CD4-positive, alpha-beta T cell treated with Interleukin-1 beta for 1 hour (primary cell): ENCODE measurements around the gene PCSK5.

Experiments
- DNase-seq, 2 donors: peaks; one replicate each; pipeline ENCODE4 v3.0.0-alpha.2; 2020 to 2022

PCSK5 gene

DNA sequence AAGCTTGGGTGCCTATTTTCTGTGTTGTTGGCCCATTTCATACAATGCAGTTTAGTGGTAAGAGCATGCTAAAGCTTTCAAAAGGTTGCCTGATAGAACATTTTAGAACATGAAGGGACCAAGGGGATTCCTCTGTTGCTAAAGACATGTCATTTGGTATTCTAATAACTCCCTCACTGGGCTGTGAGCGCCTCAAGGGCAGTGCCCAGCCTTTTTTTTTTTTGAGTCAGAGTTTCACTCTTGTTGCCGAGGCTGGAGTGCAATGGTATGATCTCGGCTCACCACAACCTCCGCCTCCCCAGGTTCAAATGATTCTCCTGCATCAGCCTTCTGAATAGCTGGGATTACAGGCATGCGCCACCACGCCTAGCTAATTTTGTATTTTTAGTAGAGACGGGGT, 77.1 kb downstream of the PCSK5 start:
- no peak for DNase-seq

DNA sequence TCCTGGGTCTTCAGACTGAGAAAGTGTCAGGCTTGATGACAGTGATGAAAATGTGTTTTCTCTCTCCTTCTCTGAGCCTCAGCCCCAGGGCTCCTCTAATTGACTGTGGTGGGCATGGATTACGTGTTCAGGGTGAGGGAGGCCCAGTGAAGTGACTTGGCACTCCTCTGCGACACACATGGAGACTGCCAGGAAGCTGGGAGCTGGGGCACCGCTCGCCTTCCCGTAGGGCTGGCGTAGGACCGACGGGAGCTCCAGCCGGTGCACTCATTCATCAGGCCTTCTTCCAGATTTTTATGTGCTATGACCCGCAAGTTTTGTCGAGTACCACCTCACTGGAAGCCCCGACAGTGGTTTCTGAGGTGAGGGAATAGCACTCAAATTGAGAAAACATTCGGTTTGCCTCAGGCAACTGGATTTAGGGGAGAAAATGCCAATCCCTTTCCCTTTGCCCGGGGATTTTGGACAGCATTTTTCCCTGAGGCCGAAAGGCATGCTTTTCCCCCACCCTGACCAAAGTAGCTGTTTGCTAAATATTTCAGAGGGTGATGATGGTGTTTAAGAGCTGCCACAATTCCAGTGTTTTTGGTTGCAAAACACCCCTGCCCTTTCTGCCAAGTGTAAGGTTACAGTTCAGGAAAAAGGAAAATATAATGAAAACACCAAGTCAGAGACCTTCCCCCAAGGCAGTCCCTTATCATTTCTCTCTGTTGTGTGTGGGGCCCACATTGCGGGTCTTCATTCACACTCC, 83.7 kb downstream of the PCSK5 start:
- DNase-seq, result no peak

DNA sequence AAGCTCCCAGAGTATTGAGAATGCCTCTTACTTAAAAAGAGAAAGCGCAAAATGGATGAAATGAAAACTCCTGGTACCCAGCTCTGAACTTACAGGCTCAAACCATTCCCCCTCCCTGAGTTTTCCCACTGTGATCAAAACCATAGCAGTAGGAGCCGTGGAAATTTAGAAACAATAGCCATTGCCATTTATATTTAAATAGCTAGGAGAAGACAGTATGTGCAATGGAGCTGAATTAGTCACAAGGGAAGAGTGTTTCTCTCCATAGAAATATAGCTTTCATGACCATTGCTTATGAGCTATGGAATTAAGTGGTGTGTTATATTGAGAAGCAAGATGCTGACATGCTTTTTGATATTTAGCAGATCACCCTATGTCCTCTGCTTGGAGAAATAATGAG, 84.6 kb downstream of the PCSK5 start:
- DNase-seq, result no peak

DNA sequence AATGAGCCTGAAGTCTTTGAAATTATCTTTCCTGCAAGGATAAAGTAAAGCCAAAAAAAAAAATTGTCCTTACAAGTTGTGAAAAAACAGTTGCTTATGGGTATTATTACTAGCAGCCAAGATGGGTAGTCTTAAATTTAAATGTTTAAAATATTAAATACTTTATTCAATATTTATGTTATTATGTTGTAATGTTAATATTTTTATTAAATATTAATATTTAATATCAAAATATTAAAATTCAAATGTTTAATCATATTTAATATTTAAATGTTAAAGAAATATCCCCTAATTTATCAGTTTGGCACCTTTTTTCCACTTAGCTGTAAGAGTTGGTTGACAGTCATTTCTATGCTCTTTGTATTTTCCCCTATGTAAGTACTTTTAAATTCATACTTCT, 86.1 kb downstream of the PCSK5 start:
- DNase-seq, result no peak

DNA sequence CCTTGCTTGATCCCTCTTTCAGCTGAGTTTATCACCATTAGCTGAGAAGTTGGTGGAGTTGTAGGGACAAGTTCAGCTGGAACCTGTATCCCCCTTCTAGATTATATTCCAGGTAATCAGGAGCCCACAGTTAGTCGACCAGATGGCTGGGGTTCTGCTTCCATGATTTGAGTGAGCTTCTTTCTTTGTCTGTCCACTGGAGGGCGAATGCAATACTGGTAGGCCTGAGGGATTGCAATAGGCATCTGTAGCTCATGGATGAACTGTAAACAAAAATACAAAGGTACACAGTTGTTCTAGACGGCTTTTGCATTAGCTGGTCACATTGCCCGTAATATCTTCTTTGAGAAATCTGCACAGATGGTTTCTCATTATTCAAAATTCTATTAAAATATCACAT, 88.9 kb downstream of the PCSK5 start:
- no peak for DNase-seq

DNA sequence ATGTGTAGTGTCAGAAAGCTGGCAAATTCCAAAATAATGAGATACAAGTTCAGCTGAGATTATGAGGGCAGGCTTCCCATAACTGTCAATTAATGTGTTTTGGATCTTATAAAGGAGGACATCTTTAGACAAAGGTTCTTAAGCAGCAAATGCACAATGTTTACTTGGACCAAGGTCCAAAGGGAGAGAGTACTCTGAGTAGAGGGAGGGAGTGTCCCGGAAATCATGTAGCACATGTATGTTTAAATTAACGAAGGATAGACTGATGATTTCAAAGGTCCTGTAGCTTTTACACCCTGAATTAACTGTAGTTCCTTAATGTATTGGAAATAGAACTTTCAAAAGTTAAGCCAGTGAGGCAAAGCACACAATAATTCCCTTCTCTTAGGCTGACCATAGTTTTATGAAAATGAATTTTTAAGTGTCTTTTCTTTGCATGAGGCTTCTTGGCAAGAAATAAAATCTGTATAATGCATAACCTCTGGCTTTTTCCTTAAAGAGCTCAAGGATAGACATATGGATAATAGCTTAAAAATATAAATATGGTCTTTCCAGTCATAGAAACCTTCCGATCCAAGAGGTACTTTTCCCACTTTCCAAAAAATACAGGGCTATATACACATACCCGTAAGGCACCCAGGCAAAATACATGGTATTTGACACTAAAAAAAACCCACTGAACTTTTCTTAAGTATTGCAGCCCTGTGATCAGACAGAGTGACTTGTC, 93.0 kb downstream of the PCSK5 start:
- no peak for DNase-seq

DNA sequence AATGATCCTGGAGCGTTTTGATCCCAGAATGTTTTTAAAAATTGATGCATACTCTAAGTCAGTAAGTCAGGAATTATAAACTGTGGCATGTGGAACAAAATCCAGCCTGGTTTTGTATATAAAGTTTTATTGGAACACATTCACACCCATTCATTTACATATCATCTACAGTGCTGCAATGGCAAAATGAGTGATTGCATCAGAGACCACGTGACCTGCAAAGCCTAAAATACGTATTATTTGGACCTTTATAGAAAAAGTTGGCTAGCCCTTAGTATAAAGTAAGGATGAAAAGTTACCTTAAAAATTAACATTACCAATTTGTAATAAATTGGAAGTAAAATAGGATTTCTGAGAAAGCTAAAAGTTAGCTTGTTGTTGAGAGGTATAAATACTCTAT, 95.0 kb downstream of the PCSK5 start:
- DNase-seq, result no peak

DNA sequence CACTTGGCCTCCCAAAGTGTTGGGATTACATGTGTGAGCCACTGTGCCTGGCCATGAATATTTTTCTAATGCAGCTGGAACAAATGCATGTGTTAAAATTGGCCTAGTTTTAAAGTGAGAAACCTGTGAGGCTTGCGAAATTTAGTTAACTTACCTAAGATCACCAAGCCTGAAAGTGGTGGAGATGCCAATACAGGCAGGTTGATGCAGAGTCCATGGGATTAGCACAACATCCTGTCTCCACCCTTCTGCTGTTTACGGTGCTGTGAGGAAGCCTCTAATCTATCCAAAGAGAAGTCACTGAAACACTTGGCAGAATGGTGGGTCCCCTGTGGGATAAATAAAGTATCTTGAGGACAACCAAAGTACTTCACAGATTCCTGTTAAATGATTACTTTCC, 98.2 kb downstream of the PCSK5 start:
- DNase-seq, result no peak

DNA sequence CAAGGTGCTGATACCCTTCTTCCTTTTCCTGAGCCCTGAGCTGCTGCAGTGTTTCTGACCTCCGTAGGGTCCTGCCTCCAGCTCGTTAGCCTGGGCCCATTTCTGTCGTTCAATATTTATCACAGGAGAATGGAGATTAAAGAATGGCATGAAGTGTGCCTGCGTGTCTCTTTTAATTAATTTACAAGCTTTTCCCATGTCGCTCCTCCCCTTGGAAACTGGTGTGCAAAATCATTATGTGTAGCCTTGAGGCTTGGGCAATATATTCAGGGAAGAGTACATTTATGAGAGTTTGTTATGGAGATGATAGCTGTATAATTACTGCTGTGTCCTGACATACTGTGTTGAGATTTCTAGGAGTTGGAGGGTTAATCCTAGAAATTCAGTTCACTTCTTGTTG, 99.7 kb downstream of the PCSK5 start:
- no peak for DNase-seq

DNA sequence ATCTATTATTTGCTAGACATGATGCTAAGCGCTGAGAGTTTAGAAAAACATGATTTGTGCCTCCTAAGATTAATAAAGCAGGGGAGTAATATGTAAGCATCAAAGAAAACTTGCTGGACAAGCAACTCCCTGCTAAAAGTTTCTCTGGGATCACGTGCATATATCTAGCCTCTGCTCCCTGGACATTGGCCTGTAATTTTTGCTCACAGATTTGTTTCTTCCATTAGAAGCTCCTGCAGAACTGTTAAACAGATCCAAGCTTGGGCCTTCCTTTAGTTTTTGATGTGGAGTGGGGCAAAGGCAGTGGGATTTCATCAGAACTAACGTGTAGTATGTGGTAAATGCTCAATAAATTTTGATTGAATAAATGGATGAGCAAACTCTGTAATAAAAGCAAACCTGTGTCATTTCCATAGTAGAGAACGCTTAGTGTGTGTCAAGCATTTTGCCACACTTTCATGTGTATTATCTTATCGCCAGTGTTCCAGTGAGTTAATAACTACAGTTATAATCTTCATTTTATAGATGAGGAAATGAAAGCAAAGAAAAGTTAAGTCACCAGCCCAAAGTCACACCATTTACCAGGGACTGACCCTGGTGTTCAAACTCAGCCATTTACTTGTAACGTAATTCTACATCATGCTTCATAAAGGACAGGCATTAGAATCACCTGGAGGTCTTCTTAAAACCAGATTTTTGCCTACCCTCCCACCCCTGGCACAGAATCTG, 100.3 kb downstream of the PCSK5 start:
- no peak for DNase-seq

DNA sequence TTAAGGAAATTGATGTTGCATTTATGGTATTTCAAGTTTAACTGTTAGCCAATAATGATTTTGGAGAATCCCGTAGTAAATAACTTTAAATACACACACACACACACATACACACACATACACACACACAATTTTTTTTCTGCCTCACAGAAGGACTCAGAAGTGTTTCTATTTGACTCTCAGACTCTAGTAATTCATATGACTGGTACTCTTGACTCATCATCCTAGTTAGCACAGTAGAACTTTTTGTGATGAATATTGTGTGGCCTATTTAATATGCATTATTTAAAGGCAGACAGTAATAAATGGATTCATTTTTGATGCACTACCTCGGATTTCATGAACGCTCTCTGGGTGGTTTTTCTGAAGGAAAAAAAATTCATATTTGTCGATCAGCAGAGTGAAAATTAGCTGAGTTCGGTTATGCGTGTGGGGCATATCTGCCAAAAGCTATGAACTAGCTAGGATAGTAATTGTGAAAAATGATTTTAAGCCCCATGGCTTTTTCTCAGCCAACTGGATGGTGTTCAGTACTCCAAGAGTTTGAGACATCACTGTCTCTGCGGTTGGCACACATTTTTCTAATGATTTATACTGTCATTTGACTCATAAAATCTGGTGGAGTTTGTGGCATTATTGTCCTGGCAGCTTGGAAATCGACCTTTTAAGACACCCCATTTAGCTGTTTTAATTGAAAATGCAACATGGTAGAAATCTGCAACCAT, 102.2 kb downstream of the PCSK5 start:
- no peak for DNase-seq

DNA sequence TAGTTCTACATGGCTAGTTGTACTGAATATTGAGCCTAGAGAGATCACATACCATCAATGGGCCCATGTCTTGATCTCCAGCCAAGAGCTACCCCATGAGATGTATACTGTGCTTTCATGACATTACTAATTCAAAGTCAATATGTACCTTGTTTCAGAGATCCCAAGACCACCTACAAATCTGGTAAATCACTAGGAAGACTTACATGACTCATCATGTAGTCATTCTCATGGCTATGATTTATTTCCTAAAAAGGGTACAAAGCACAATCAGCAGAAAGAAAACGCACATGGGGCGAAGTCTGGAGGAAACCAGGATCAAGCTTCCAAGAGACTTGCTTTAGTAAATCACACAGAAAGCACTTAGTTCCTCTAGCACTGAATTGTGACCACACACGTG, 103.0 kb downstream of the PCSK5 start:
- DNase-seq, result no peak

DNA sequence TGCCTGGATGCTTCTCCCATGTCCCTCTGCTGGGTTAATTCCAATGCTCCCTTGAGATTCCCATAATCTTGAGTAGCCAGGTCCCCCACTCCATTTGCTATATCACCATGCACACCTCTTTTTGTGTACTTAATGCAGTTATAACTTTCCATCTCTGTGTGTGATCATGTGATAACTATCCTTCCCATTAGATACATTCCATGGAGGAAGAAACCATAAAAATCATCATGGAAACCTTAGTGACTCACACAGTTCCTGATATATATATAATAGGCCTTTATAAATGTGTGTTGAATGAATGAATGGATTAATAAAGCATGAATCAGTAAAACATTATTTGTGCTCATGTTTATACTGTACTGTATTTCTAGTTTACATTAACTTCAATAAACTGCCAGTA, 104.6 kb downstream of the PCSK5 start:
- no peak for DNase-seq

DNA sequence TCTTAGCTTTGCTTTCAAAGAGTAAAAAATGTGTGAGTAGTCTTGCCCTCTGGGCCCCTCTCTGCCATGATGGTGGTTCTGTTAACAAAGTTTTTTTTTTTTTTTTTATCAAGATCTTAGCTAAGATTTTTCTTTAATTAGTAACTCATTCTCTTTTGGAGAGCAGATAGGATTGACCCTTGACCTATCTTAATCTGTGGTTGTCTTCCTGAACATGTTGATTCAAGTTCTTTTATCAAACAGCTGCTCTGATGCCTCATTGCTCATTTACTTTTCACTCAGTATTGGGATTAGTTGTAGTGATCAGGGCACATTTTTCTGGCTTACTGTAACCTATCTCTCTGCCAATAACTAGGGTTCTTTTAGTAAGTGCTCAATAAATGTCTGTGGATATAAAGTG, 106.3 kb downstream of the PCSK5 start:
- no peak for DNase-seq

DNA sequence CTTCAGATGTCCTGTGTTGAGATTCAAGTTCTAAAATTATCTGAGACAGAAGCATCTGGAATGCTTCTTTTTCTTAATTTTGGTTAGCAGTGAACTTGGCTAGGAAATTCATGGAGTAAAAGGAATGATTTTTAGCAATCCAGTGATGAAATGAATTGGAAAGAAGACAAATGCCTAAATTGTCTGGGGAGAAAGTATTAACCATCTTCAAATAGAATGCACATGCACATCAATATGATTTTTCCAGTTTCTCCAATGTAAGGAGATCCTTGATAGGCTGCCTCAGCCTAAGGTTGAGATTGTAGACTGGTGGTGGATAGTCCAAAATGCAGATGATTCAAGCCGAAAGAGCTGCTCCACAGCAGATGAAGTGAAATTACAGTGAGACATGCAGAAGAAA, 106.7 kb downstream of the PCSK5 start:
- no peak for DNase-seq

DNA sequence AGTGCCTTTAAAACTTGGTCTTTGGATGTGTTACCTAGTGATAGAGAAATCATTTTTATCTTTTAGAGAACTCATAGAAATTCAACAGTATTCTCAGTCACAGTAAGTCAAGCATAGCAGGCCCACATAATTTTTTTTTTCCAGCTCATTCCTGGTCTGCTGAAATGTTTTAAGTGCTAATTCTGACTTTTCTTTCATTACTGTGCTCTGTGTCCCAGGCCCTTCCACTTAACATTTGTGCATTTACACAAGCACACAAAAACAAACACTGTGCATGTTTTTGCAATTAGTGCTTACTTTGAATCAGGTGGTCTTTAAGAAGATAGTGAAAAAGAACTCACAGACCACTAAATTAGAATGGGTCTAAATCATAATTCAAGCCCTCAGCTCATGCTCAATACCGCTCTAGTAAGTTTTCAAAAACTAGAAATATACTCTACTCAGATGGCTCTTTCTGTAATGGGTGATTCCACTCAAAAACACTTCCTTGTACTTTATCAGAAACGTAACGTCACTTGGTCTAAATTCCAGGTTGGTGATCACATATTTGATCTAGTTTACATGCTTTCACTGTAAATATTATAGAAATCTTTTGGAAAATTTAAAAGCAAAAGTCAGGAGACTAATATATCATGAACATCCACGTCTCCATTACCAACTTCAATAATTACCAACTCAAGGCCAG, 107.8 kb downstream of the PCSK5 start:
- no peak for DNase-seq

DNA sequence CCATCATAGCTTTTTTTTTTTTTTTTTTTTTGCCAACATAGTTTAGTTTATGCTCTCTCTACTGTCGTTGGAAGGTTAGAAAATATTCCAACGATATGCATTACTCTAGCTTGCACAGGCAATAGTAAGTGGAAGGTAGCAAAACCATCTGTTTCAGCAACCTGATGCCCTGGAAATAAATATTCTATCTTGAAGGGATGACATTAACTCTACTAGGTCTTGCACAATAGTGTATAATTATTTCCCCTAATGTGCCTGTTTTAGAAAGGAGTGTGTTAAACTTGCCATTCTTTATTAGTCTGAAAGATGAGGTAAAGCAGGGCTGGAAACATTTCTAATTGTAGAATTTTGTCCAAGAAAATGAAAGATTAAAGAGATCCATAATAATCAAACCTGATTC, 111.0 kb downstream of the PCSK5 start:
- DNase-seq, result no peak

DNA sequence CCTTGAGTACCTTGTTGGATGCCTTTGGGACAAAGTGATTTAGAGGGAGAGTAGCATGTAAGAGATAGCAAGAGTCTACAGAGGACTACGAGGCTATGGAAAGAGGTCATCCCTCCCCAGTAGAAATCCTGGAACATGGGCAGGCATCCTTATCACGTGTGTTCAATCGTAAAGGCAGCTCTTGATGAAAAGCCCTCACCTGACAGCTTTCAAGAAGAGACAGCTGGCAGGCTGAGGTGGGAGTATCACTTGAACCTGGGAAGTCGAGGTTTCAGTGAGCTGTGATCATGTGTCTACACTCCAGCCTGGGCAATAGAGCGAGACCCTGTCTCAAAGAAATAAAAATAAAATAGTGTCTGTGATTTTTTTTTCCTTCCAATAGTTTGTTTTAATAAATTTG, 112.6 kb downstream of the PCSK5 start:
- DNase-seq, result no peak

DNA sequence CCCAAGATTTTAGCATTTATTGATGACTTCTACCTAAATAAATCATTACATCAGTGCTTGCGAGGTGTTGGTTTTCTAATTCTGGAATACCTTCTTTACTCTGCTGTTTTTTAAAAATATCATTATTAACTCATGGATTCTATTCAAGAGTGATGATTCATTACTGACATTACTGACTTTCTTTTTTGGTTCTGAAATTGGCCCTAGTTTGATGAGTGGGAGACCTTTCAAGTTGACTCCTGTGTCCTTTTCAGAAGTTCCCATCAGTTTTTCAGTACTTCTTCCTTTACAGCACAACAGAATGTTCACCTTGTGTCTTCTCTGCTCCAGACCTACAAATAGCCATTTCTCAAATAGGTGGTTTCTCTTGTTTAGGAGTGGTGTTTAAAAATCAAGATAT, 114.1 kb downstream of the PCSK5 start:
- DNase-seq, result no peak

DNA sequence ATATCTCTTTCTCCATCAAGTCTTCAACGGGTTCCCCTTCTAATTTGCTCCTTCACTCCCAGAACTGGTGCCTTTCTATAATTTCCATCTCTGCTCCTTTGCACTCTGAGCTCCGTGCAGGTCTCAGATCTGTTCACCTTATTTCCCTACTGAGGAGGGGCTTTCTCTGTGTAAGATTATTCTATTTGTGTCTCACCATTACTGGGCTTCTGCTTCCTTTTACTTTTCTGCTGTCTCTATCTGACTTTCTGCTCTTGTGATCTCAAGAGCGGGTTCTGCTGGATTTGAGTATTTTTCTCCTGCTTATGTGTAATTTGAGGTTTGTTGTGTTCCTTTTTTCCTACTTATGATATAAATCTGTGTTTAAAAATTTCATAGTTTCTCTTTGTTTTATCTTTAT, 117.5 kb downstream of the PCSK5 start:
- DNase-seq, result no peak

DNA sequence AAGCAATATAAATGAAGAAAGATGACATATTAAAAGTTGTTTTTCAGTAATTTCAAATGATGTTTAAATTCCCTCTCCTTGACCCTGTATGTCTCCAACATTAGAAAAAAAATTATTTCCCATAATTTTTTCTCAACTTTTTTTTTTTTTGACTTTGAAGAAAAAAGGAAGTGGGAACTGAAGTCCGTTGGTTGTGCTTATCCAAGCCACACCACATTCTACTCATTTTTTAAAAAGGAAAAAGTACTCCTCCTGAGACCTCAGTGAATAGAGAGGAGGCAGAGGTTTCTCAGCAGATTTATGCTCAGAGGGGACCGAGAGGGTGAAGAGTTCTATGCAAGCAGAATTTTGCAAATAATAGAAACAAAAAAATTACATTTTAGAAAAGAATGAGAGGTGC, 123.3 kb downstream of the PCSK5 start:
- DNase-seq, result no peak

DNA sequence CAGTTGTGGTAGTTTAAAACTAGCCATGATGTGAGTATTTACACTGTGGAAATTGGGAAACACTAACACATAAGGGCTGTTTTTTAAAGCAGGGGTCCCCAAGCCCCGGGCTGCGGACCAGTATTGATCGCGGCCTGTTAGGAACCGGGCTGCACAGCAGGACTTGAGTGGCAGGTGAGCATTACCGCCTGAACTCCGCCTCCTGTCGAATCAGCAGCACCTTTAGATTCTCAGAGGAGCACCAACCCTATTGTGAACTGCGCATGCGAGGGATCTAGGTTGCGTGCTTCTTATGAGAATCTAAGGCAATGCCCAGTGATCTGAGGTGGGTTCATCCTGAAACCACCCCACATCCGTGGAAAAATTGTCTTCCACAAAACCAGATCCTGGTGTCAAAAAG, 127.8 kb downstream of the PCSK5 start:
- peak; percentile 19 for DNase-seq

DNA sequence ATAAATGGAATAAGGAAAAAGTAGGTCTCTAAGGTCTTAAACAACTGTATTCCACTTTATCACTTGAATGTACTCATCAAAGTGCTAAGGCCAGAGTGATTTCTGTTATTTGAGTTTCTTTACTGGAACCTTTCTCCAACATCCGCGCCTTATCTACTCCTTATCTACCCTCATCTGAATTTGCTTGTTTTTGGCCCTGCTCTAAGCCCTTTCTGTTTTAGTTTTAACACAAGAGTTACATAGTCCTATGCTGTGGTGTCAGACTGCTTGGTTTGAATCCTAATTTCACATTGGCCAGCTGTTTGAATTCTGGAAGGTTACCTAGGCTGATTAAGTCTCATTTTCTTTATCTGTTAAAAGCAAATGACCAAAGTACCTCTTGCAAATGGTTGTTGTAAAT, 128.3 kb downstream of the PCSK5 start:
- DNase-seq, result no peak
